Body of pancreas (tissue), 4 donors: ENCODE results near the gene PLCG2. TPM values are rescaled to one million over a fixed set of nuclear protein-coding genes. Genes with fewer than 3 reads are reported as not detected.

Experiments
- ATAC-seq: fragments of 150-250 bp; one replicate; pipeline ENCODE4 v1.9.1; 2016
- DNase-seq, 4 donors: peaks; one replicate each; pipeline ENCODE4 v3.0.0-alpha.2; 2019
- H3K27ac ChIP-seq, 4 donors: fragments of 200-600 bp; sonication (generic); 1 replicate in 3 of 4; 2 replicates in 1 of 4; pipeline versions ENCODE4 v1.5.1 to v1.6.1; 2016 to 2019; ENCODE audit warnings: mild to moderate bottlenecking in 1 of 4, mixed read lengths in 1 of 4, moderate library complexity in 1 of 4
- H3K27me3 ChIP-seq, 2 donors: fragments of 200-600 bp; sonication (generic); one replicate each; pipeline ENCODE4 v1.6.0; 2016; ENCODE audit warnings: mild to moderate bottlenecking in 1 of 2
- H3K36me3 ChIP-seq, 2 donors: fragments of 200-600 bp; sonication (generic); replicated peaks in 1 of 2; 2 replicates each; pipeline ENCODE4 v1.5.1; 2016; ENCODE audit warnings: low read depth in 2 of 2; ENCODE audit not compliant: insufficient read depth in 1 of 2
- H3K4me1 ChIP-seq: fragments of 200-600 bp; sonication (generic); one replicate; pipeline ENCODE4 v1.6.0; 2016
- H3K4me3 ChIP-seq, 2 donors: fragments of 200-600 bp; sonication (generic); 1 replicate in 1 of 2; 2 replicates in 1 of 2; pipeline ENCODE4 v1.5.1; 2016 to 2019
- H3K9me3 ChIP-seq, 3 donors: fragments of 200-600 bp; sonication (generic); 1 replicate in 2 of 3; 2 replicates in 1 of 3; pipeline ENCODE4 v1.5.1; 2016
- CTCF ChIP-seq, 7 experiments: fragments of 450-650 bp in 4 of 7; fragments of 200-600 bp in 3 of 7; sonication (generic) in 3 of 7; IDR thresholded peaks; one replicate each; pipeline ENCODE4 v1.5.1; 2016 to 2019; ENCODE audit warnings: antibody characterized with exemption in 7 of 7
- POLR2A ChIP-seq, 3 donors: fragments of 450-650 bp; IDR thresholded peaks; one replicate each; pipeline ENCODE4 v1.6.1; 2016; ENCODE audit warnings: antibody characterized with exemption in 3 of 3, mild to moderate bottlenecking in 2 of 3
- WGBS, 2 donors: methylation state at CpG; one replicate each; pipeline ENCODE4 v1.1.5; 2017; 5-methylcytosine and 5-hydroxymethylcytosine counted together
- intact Hi-C: fragments of 100-400 bp; cut with DNase I; formaldehyde crosslinking; loops from one replicate; pipeline ENCODE4 v1.15.1; 2023
- total RNA-seq, 2 donors: library from RNA; depleted of rRNA; stranded (reverse); fragments of >200 nt; gene quantifications; one replicate each; pipeline ENCODE4 v1.1.0, GENCODE V29; 2016

The PLCG2 gene
- total RNA-seq, 2 donors from 2014 or later = 6.7 to 9.6 TPM

GRCh38 chr16:81841722-81842121 is 62.6 kb downstream of the PLCG2 start:
- no peak for DNase-seq
- no peaks in the 10 kb centered on the region for H3K4me1 ChIP-seq
- no peak for ATAC-seq
- no peaks in the 10 kb centered on the region for H3K9me3 ChIP-seq
- H3K27me3 ChIP-seq = no peaks in the 10 kb centered on the region
- no peak overlapping the region for H3K4me3 ChIP-seq
- H3K27ac ChIP-seq = no peak overlapping the region
- intact Hi-C loops = no loop called here
- no peaks in the 10 kb centered on the region for H3K36me3 ChIP-seq
- 48 to 53% methylated on average over 7 of the region's 7 CpGs for WGBS, 2 donors
- no peak for TF ChIP-seq CTCF (IDR thresholded peaks at IDR 0.05)
- no peak for TF ChIP-seq POLR2A (IDR thresholded peaks at IDR 0.05)

- Histone ChIP-seq H3K27ac (no peak overlapping the region), H3K27me3 (no peaks in the 10 kb centered on the region), H3K4me1 (no peaks in the 10 kb centered on the region), H3K36me3 (no peaks in the 10 kb centered on the region), H3K9me3 (no peaks in the 10 kb centered on the region), H3K4me3 (no peak overlapping the region)
- TF ChIP-seq POLR2A (IDR thresholded peaks at IDR 0.05) (no peak), CTCF (IDR thresholded peaks at IDR 0.05) (no peak)
- no peak for ATAC-seq
- intact Hi-C loops = no loop called here
- 52 to 62% methylated on average over 11 to 12 of the region's 12 CpGs for WGBS, 2 donors
- DNase-seq = no peak
Measured at GRCh38 chr16:81842564-81843242, 63.6 kb downstream of the PLCG2 start.

- intact Hi-C loops = no loop called here
- Histone ChIP-seq H3K9me3 (no peaks in the 10 kb centered on the region), H3K36me3 (no peaks in the 10 kb centered on the region), H3K27me3 (no peaks in the 10 kb centered on the region), H3K4me1 (no peaks in the 10 kb centered on the region), H3K27ac (no peak overlapping the region), H3K4me3 (no peak overlapping the region)
- no peak for DNase-seq
- whole genome bisulfite sequencing, 2 donors = 57 to 93% methylated on average over 4 of the region's 4 CpGs
- TF ChIP-seq CTCF (IDR thresholded peaks at IDR 0.05) (no peak), POLR2A (IDR thresholded peaks at IDR 0.05) (no peak)
- no peak for ATAC-seq
Measured at GRCh38 chr16:81843243-81843582, 64.1 kb downstream of the PLCG2 start.

- ATAC-seq = no peak
- TF ChIP-seq CTCF (IDR thresholded peaks at IDR 0.05) (no peak), POLR2A (IDR thresholded peaks at IDR 0.05) (no peak)
Measured at GRCh38 chr16:81843683-81844082, 64.6 kb downstream of the PLCG2 start.

DNA sequence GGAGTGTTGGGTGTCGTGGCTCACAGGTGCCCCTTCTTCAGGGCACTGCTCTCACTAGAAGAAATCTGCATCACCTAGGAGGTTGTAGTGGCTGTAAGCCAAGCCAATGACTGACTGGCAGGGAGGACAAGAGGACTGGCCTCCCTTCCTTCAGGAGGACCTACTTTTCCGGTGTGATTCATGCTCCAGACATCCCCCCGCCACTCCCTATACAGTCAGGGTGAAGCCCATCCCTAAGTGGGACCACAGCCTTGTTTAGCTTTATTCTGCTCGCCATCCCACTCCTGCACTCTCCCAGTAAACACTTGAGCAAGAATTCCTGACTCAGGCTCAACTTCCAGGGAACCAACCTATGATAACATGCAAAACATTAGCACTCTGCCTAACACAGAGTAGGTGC is 67.0 kb downstream of the PLCG2 start:
- Histone ChIP-seq H3K27ac (no peak overlapping the region), H3K4me1 (no peaks in the 10 kb centered on the region), H3K4me3 (no peak overlapping the region), H3K9me3 (no peaks in the 10 kb centered on the region), H3K27me3 (no peaks in the 10 kb centered on the region), H3K36me3 (no peaks in the 10 kb centered on the region)
- intact Hi-C loops = no loop called here
- DNase-seq = no peak
- WGBS, 2 donors = 63 to 85% methylated on average over 4 of the region's 4 CpGs
- TF ChIP-seq CTCF (IDR thresholded peaks at IDR 0.05) (no peak), POLR2A (IDR thresholded peaks at IDR 0.05) (no peak)
- no peak for ATAC-seq

More at GRCh38 chr16:81843683-81844082, 64.6 kb downstream of the PLCG2 start:
- intact Hi-C loops = no loop called here
- H3K4me1 ChIP-seq = no peaks in the 10 kb centered on the region
- no peaks in the 10 kb centered on the region for H3K27me3 ChIP-seq
- no peak overlapping the region for H3K4me3 ChIP-seq
- no peaks in the 10 kb centered on the region for H3K9me3 ChIP-seq
- 73 to 81% methylated on average over 8 of the region's 8 CpGs for WGBS, 2 donors
- no peaks in the 10 kb centered on the region for H3K36me3 ChIP-seq
- no peak overlapping the region for H3K27ac ChIP-seq
- no peak for DNase-seq
